Uterus (tissue), 4 donors: ENCODE results near the gene ARPC2. TPM values are rescaled to one million over a fixed set of nuclear protein-coding genes. Genes with fewer than 3 reads are reported as not detected.

Experiments used
- DNase-seq, 2 donors: peaks; one replicate each; pipeline ENCODE4 v3.0.0-alpha.2; 2019 to 2020
- H3K27ac ChIP-seq, 2 donors: fragments of 200-600 bp; sonication (generic); 1 replicate in 1 of 2; 2 replicates in 1 of 2; pipeline ENCODE4 v1.5.1; 2016 to 2018
- H3K27me3 ChIP-seq, 2 donors: fragments of 200-600 bp; sonication (generic); one replicate each; pipeline ENCODE4 v1.5.1; 2018 to 2019; ENCODE audit warnings: control low read depth in 1 of 2
- H3K36me3 ChIP-seq, 2 donors: fragments of 200-600 bp; sonication (generic); one replicate each; pipeline ENCODE4 v1.5.1; 2019; ENCODE audit warnings: control low read depth in 1 of 2
- H3K4me1 ChIP-seq, 2 donors: fragments of 200-600 bp; sonication (generic); one replicate each; pipeline ENCODE4 v1.5.1; 2018 to 2019; ENCODE audit warnings: control low read depth in 1 of 2
- H3K4me3 ChIP-seq, 2 donors: fragments of 200-600 bp; sonication (generic); 1 replicate in 1 of 2; 2 replicates in 1 of 2; pipeline ENCODE4 v1.5.1; 2018 to 2019; ENCODE audit warnings: mild to moderate bottlenecking in 1 of 2
- H3K9me3 ChIP-seq, 2 donors: fragments of 200-600 bp; sonication (generic); one replicate each; pipeline ENCODE4 v1.5.1; 2019; ENCODE audit warnings: control low read depth in 1 of 2
- CTCF ChIP-seq, 4 experiments: fragments of 200-600 bp in 2 of 4; fragments of 450-650 bp in 2 of 4; sonication (generic) in 2 of 4; IDR thresholded peaks; one replicate each; pipeline ENCODE4 v1.5.1; 2016 to 2019; ENCODE audit warnings: antibody characterized with exemption in 4 of 4, mild to moderate bottlenecking in 2 of 4, moderate library complexity in 1 of 4
- POLR2A ChIP-seq, 2 donors: fragments of 450-650 bp; IDR thresholded peaks; one replicate each; pipeline ENCODE4 v1.6.1; 2016; ENCODE audit warnings: antibody characterized with exemption in 2 of 2, mild to moderate bottlenecking in 1 of 2, moderate library complexity in 1 of 2
- intact Hi-C: fragments of 100-400 bp; cut with DNase I; formaldehyde crosslinking; loops from one replicate; pipeline ENCODE4 v1.15.1; 2023; ENCODE audit warnings: low total_unique reads
- total RNA-seq, 4 donors: library from RNA; depleted of rRNA in 3 of 4; stranded (reverse); fragments of >200 nt in 3 of 4; gene quantifications; one replicate each; pipeline versions ENCODE4 v1.1.0 to v1.2.4, GENCODE V29; 2014 to 2023
- donor health status: DM: yes; HTN: yes; CAD: no.

ARPC2 gene
- total RNA-seq, 4 donors from 2014 or later: 87.9 to 162 (median 159) TPM

- Histone ChIP-seq H3K27me3 (no peaks in the 10 kb centered on the region), H3K9me3 (no peaks in the 10 kb centered on the region), H3K4me3 (no peak overlapping the region), H3K27ac (peak overlapping the region; percentile 51 to 56), H3K4me1 (peaks cover 0 to 5% of the 10 kb centered on the region in 2 donors), H3K36me3 (no peaks in the 10 kb centered on the region)
- TF ChIP-seq CTCF (IDR thresholded peaks at IDR 0.05) (no peak), POLR2A (IDR thresholded peaks at IDR 0.05) (no peak)
- intact Hi-C loops: no loop called here
- no peak for DNase-seq
Observed at GRCh38 chr2:218229239-218229638, 12.2 kb downstream of the ARPC2 start.

DNA sequence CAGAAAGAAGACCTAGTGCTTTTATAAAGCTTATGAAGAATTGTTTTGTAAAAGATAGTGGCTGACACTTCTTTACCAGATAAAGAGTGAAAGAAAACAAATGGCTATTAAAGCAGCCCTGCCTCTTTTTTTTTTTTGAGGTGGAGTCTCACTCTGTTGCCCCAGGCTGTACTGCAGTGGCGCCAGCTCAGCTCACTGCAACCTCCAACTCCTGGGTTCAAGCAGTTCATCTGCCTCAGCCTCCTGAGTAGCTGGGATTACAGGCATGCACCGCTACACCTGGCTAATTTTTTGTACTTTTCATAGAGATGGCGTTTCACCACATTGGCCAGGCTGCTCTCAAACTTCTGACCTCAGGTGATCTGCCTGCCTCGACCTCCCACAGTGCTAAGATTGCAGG lies 12.9 kb downstream of the ARPC2 start:
- DNase-seq: no peak
- intact Hi-C loops: no loop called here
- H3K27me3 ChIP-seq: no peaks in the 10 kb centered on the region
- no peak for TF ChIP-seq CTCF (IDR thresholded peaks at IDR 0.05)
- TF ChIP-seq POLR2A (IDR thresholded peaks at IDR 0.05): no peak
- peak overlapping the region; percentile 41 to 56 for H3K27ac ChIP-seq
- H3K4me1 ChIP-seq: peaks cover 0 to 5% of the 10 kb centered on the region in 2 donors
- no peak overlapping the region for H3K4me3 ChIP-seq
- H3K9me3 ChIP-seq: no peaks in the 10 kb centered on the region
- H3K36me3 ChIP-seq: no peaks in the 10 kb centered on the region

GRCh38 chr2:218230882-218231281 lies 13.9 kb downstream of the ARPC2 start:
- no peak for TF ChIP-seq POLR2A (IDR thresholded peaks at IDR 0.05)
- TF ChIP-seq CTCF (IDR thresholded peaks at IDR 0.05): no peak
- Histone ChIP-seq H3K27ac (peak overlapping the region in 1 of 2 donors; percentile 56), H3K4me1 (peaks cover 0 to 5% of the 10 kb centered on the region in 2 donors), H3K27me3 (no peaks in the 10 kb centered on the region), H3K36me3 (no peaks in the 10 kb centered on the region), H3K4me3 (no peak overlapping the region), H3K9me3 (no peaks in the 10 kb centered on the region)
- intact Hi-C loops: no loop called here
- DNase-seq: no peak

DNA sequence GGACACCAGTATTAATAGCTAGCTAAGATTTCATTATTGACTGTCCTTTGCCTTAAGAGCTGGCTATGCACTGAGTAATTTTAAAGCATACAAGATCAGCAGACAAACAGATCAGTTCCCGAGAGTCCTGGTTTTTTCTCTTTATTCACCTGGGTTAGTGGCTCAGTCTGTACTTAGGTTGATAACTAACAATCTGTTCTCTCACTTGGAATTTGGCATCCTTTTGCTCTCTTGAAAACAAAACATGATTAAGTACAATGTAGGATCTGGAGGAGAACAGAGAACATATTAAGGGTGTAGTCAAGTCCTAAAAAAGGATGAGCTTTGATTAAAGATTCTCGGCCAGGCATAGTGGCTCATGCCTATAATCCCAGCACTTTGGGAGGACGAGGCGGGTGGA lies 16.6 kb downstream of the ARPC2 start:
- Histone ChIP-seq H3K4me1 (peaks cover 0 to 2% of the 10 kb centered on the region in 2 donors), H3K4me3 (no peak overlapping the region), H3K9me3 (no peaks in the 10 kb centered on the region), H3K27ac (no peak overlapping the region), H3K36me3 (no peaks in the 10 kb centered on the region), H3K27me3 (no peaks in the 10 kb centered on the region)
- no peak for DNase-seq
- TF ChIP-seq POLR2A (IDR thresholded peaks at IDR 0.05) (no peak), CTCF (IDR thresholded peaks at IDR 0.05) (no peak)
- intact Hi-C loops: no loop called here

- no peak overlapping the region for H3K4me3 ChIP-seq
- no peaks in the 10 kb centered on the region for H3K9me3 ChIP-seq
- no peak overlapping the region for H3K27ac ChIP-seq
- no peaks in the 10 kb centered on the region for H3K36me3 ChIP-seq
- no peak for TF ChIP-seq CTCF (IDR thresholded peaks at IDR 0.05)
- DNase-seq: no peak
- H3K27me3 ChIP-seq: no peaks in the 10 kb centered on the region
- intact Hi-C loops: no loop called here
- H3K4me1 ChIP-seq: no peaks in the 10 kb centered on the region
Observed at GRCh38 chr2:218234521-218234920, 17.5 kb downstream of the ARPC2 start.
